Prostate gland (tissue), 2 donors: ENCODE measurements around the gene ERC2. TPM values are rescaled to one million over a fixed set of nuclear protein-coding genes. Genes with fewer than 3 reads are reported as not detected.

ENCODE experiments used
- DNase-seq: peaks from one replicate; pipeline ENCODE4 v3.0.0-alpha.2; 2019; ENCODE audit warnings: low spot score
- H3K27ac ChIP-seq, 2 donors: fragments of 200-600 bp; sonication (generic); 2 replicates each; pipeline ENCODE4 v1.5.1; 2017 to 2019
- H3K27me3 ChIP-seq: fragments of 200-600 bp; sonication (generic); replicated peaks from 2 replicates; pipeline ENCODE4 v1.5.1; 2019; ENCODE audit not compliant: insufficient read depth
- H3K36me3 ChIP-seq, 2 donors: fragments of 200-600 bp; sonication (generic); 1 replicate in 1 of 2; 2 replicates in 1 of 2; pipeline versions ENCODE4 v1.5.1 to v1.8.1; 2017 to 2019
- H3K4me1 ChIP-seq: fragments of 200-600 bp; sonication (generic); replicated peaks from 2 replicates; pipeline ENCODE4 v1.5.1; 2019
- H3K4me3 ChIP-seq, 2 donors: fragments of 200-600 bp; sonication (generic); 2 replicates each; pipeline ENCODE4 v1.5.1; 2017 to 2019
- H3K9me3 ChIP-seq: fragments of 200-600 bp; sonication (generic); 2 replicates; pipeline ENCODE4 v1.5.1; 2017
- POLR2A ChIP-seq: fragments of 450-650 bp; IDR thresholded peaks from one replicate; pipeline ENCODE4 v1.6.1; 2016; ENCODE audit warnings: antibody characterized with exemption, mild to moderate bottlenecking
- POLR2AphosphoS5 ChIP-seq: sonication (generic); formaldehyde crosslinking; IDR thresholded peaks from one replicate; pipeline ENCODE4 v1.6.1; 2017; ENCODE audit warnings: antibody characterized with exemption
- WGBS: methylation state at CpG from one replicate; pipeline ENCODE4 v1.1.5; 2018; 5-methylcytosine and 5-hydroxymethylcytosine counted together
- intact Hi-C: fragments of 100-400 bp; cut with DNase I; formaldehyde crosslinking; loops from one replicate; pipeline ENCODE4 v1.14.2; 2022
- total RNA-seq, 2 donors: library from RNA; depleted of rRNA; stranded (reverse); fragments of >200 nt; gene quantifications; one replicate each; pipeline ENCODE4 v1.1.0, GENCODE V29; 2016
- TF ChIP-seq, protein P1 (sequence below), 4 experiments: fragments of 200-600 bp in 2 of 4; fragments of 450-650 bp in 2 of 4; sonication (generic) in 2 of 4; IDR thresholded peaks; 1 replicate in 3 of 4; 2 replicates in 1 of 4; pipeline ENCODE4 v1.5.1; 2016 to 2019; ENCODE audit warnings: antibody characterized with exemption in 4 of 4, mild to moderate bottlenecking in 2 of 4, moderate library complexity in 2 of 4

ERC2 gene
- total RNA-seq, 2 donors from 2014 or later: 1.0 to 2.7 TPM

DNA sequence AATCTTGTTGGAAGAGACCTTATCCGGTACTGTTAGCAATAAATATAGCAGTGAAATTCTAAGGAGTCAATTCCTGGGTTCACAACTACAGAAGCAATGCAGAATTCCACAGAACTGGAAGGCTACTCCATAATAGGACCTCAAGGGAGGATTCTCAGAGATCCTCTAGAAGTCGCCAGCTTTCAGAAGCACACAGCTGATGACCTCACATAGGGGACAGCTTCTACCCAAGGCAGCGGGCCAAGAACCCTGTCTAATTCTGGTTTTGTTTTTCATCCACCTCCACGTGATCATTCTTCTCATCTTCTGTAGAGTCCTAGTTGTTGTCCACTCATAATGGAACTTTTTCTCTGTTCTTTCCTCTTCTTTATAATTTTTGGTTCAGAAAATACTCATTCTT, 99.4 kb downstream of the ERC2 start:
- no peak overlapping the region for H3K4me3 ChIP-seq
- TF ChIP-seq, protein P1, sequence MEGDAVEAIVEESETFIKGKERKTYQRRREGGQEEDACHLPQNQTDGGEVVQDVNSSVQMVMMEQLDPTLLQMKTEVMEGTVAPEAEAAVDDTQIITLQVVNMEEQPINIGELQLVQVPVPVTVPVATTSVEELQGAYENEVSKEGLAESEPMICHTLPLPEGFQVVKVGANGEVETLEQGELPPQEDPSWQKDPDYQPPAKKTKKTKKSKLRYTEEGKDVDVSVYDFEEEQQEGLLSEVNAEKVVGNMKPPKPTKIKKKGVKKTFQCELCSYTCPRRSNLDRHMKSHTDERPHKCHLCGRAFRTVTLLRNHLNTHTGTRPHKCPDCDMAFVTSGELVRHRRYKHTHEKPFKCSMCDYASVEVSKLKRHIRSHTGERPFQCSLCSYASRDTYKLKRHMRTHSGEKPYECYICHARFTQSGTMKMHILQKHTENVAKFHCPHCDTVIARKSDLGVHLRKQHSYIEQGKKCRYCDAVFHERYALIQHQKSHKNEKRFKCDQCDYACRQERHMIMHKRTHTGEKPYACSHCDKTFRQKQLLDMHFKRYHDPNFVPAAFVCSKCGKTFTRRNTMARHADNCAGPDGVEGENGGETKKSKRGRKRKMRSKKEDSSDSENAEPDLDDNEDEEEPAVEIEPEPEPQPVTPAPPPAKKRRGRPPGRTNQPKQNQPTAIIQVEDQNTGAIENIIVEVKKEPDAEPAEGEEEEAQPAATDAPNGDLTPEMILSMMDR (IDR thresholded peaks at IDR 0.05): no peak
- TF ChIP-seq POLR2A: no peak
- TF ChIP-seq POLR2AphosphoS5: no peak
- H3K4me1 ChIP-seq: no peaks in the 10 kb centered on the region
- DNase-seq: no peak
- no peaks in the 10 kb centered on the region for H3K27me3 ChIP-seq
- 77% methylated on average over 4 of the region's 4 CpGs for WGBS
- no peaks in the 10 kb centered on the region for H3K9me3 ChIP-seq
- H3K36me3 ChIP-seq: no peaks in the 10 kb centered on the region
- H3K27ac ChIP-seq: no peak overlapping the region
- intact Hi-C loops: no loop called here

DNA sequence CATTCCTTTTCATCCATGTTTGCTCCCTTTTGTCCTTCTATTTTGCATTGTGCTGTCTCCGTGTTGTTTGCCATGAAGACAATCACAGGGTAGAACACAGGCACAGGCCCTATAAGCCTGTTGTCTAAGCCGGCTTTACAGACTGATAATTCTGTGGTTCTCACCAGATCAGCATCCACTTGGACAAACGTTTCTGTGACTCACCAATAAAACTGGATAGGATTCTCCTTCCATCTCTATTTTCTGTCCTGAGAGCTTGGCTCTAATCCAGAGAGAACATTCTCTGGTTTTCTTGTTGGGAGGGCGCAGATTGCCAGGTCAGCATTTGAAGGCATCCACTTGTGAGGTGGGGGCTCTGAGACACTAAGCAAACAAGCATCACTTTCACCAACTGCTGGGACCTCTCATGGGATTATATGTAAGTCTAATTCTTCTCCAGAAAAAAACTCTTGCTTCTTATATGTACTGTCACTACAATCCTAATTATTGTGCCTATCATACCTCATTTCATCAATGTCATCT, 101.6 kb downstream of the ERC2 start:
- H3K36me3 ChIP-seq: no peaks in the 10 kb centered on the region
- H3K4me1 ChIP-seq: no peaks in the 10 kb centered on the region
- H3K4me3 ChIP-seq: no peak overlapping the region
- intact Hi-C loops: no loop called here
- WGBS: 62% methylated on average over 4 of the region's 4 CpGs
- no peaks in the 10 kb centered on the region for H3K9me3 ChIP-seq
- H3K27ac ChIP-seq: no peak overlapping the region
- H3K27me3 ChIP-seq: no peaks in the 10 kb centered on the region
- no peak for TF ChIP-seq POLR2A
- TF ChIP-seq, protein P1 (IDR thresholded peaks at IDR 0.05): no peak
- TF ChIP-seq POLR2AphosphoS5: no peak
- DNase-seq: no peak

DNA sequence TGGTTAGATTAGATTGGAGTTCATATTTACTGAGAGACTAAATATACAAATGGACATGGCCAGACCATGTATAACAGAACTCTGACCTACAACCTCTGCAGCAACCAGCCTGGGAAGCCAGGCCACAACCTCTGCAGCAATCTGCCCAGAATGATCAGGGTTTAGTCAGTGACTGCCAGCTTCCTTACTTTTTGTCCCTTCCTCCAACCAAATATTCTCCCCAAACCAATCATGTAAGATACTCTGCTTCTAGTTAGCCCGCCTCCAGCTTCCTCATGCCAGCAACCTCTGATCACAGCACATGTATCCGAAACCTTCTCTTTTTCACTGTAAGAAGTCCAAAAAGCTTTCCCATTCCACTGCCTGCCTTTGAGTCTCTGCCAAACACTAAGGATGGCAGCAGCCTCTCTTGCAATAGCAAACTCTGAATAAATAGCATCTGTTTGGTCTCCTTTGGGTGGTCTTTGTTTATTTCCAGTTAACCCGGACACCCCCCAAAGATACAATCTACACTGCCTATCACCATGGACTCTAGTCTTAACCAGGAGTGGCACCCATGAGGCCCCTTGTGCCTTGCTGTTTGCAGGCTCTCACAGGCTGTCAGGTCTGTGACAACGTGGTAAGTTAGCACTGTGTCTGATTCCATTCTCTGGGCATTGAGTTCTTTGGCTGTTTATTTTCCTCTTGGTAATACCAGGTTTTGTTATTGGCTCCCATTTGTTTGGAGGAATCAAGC, 102.2 kb downstream of the ERC2 start:
- no peak for TF ChIP-seq POLR2A
- no peaks in the 10 kb centered on the region for H3K27me3 ChIP-seq
- WGBS: 49% methylated on average over 4 of the region's 4 CpGs
- no peaks in the 10 kb centered on the region for H3K9me3 ChIP-seq
- H3K36me3 ChIP-seq: no peaks in the 10 kb centered on the region
- no peak overlapping the region for H3K4me3 ChIP-seq
- no peak for DNase-seq
- no peak overlapping the region for H3K27ac ChIP-seq
- H3K4me1 ChIP-seq: no peaks in the 10 kb centered on the region
- intact Hi-C loops: no loop called here

DNA sequence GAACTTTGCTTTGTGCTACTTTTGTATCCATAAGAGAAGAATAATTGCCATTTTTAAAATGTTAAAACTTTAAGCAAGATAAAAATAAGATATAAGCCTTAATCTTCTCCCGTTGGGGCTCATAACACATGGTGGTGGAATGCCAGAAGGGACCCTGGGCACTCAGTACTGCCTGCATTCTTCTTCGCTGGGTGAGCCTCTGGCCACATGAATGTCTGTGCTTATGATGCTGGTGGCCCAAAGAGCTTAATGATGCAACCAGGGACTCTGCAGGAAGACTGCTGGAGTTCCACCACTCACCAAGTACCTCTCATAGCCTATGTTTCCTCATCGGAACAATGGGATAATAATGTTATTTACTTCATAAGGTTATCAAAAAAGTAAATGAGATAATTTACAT, 103.6 kb downstream of the ERC2 start:
- intact Hi-C loops: no loop called here
- Histone ChIP-seq H3K27ac (no peak overlapping the region), H3K27me3 (no peaks in the 10 kb centered on the region), H3K4me1 (no peaks in the 10 kb centered on the region), H3K9me3 (no peaks in the 10 kb centered on the region), H3K4me3 (no peak overlapping the region), H3K36me3 (no peaks in the 10 kb centered on the region)
- no peak for DNase-seq
- TF ChIP-seq, protein P1 (IDR thresholded peaks at IDR 0.05): no peak
- TF ChIP-seq POLR2AphosphoS5: no peak
- TF ChIP-seq POLR2A: no peak
- WGBS: 93% methylated on average over 3 of the region's 3 CpGs

DNA sequence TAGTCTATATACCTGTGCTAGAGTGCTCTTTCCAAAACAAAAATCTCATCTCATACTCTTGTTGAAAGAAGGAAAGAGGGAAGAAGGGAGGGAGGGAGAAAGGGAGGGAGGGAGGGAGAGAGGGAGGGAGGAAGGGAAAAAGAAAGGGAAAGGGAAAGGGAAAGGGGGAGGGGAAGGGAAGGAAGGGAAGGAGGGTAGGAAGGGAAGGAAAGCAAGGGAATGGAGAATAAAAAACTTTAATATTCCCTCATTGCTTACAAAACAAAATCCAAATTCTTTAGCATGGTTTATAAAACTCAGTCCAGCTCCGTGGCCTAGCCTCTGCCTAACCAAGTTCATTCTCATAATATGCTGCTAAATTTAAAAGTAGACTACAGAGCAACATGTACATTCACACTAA, 104.5 kb downstream of the ERC2 start:
- intact Hi-C loops: no loop called here
- Histone ChIP-seq H3K9me3 (no peaks in the 10 kb centered on the region), H3K27ac (no peak overlapping the region), H3K27me3 (no peaks in the 10 kb centered on the region), H3K36me3 (no peaks in the 10 kb centered on the region), H3K4me1 (no peaks in the 10 kb centered on the region), H3K4me3 (no peak overlapping the region)
- TF ChIP-seq, protein P1 (IDR thresholded peaks at IDR 0.05): no peak
- TF ChIP-seq POLR2AphosphoS5 (no peak), POLR2A (no peak)
- no peak for DNase-seq
- 89% methylated on average over 1 of the region's 1 CpG for WGBS
